ENCODE results near the gene OR5B2.

Gene OR5B2

DNA sequence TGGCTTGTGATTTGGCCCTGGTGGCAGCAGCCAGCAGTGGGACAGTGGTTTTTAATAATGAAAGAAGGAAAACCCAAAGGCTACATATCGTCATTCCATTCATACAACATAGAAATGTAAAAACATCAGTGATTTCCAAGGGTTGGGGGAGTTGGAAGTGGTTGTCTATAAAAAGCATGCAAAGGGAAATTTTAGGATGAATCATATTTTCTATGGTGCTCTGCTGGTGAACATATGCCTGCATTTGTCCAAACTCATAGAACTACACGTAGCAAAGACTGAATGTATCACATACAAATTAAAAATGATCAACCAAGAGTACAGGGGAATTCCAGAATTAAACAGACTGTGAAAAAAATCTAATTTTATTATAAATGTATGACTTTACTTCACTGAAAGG lies 32.3 kb downstream of the OR5B2 start:
- DNase-seq (ENCODE audit: insufficient read length, low spot score) (no peak), FAIRE-seq (no peak)
- TF ChIP-seq, protein P1, sequence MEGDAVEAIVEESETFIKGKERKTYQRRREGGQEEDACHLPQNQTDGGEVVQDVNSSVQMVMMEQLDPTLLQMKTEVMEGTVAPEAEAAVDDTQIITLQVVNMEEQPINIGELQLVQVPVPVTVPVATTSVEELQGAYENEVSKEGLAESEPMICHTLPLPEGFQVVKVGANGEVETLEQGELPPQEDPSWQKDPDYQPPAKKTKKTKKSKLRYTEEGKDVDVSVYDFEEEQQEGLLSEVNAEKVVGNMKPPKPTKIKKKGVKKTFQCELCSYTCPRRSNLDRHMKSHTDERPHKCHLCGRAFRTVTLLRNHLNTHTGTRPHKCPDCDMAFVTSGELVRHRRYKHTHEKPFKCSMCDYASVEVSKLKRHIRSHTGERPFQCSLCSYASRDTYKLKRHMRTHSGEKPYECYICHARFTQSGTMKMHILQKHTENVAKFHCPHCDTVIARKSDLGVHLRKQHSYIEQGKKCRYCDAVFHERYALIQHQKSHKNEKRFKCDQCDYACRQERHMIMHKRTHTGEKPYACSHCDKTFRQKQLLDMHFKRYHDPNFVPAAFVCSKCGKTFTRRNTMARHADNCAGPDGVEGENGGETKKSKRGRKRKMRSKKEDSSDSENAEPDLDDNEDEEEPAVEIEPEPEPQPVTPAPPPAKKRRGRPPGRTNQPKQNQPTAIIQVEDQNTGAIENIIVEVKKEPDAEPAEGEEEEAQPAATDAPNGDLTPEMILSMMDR (IDR thresholded peaks at IDR 0.05; ENCODE audit: insufficient read depth, missing control alignments): no peak

DNA sequence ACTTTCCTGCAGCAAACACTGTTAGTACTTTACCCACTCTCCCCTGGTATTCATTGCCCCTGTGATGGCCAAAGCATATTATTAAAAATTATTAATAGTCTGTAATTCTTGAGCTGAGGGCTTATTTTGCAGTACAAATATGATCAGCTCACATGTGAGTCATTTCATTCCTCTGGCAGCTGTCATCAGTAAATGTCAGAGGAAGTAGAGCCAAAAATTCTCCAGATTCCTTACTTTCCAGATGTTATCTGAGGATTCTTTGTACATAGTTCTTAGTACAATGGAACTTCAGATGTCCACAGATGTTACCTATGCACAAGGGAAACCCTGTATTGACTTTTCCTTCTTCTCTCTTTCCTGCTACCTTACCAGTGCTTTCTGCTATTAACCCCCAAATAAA lies 33.7 kb downstream of the OR5B2 start:
- DNase-seq (ENCODE audit: insufficient read length, low spot score) (no peak), FAIRE-seq (no peak)
- TF ChIP-seq, protein P1 (IDR thresholded peaks at IDR 0.05; ENCODE audit: insufficient read depth, missing control alignments): no peak

DNA sequence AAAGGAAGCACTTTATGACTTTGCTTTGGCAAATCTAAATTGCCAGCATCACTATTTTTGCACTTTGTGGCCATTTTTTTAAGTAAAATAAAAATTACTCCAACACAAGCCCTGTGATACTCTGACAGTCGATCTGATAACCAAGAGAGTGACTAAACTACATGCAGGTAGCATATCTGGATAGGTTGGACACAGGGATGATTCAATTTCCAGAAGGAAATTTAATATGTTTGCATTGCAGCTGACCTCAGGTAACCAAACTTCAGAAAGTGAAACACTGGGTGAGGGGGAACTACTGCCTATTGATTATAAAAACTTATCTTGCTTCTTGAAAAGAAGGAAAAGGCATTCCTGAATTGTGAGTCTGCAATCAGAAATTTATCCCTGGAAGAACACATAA lies 35.2 kb downstream of the OR5B2 start:
- no peak for DNase-seq (ENCODE audit: insufficient read length, low spot score)
- TF ChIP-seq, protein P1 (IDR thresholded peaks at IDR 0.05; ENCODE audit: insufficient read depth, missing control alignments): no peak
- no peak for FAIRE-seq

DNA sequence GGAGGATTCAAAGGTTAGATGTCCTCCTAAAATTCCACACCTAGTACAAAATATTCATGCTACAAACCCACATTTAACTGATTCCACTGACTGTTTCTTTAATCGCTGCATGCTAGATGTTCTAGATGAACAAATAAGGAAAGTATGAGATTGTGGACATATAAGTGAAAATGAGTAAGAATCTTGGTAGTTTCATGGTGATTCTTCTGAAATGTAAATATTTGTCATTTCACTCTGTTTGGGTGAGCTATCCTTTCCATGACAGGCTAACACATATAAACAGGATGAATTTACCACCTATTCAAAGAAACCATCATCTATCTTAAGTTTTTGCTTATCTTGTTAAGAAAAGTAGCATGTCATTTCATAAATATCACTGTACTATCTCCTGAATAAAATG lies 36.0 kb downstream of the OR5B2 start:
- FAIRE-seq: no peak
- no peak for DNase-seq (ENCODE audit: insufficient read length, low spot score)
- TF ChIP-seq, protein P1 (IDR thresholded peaks at IDR 0.05; ENCODE audit: insufficient read depth, missing control alignments): no peak

DNA sequence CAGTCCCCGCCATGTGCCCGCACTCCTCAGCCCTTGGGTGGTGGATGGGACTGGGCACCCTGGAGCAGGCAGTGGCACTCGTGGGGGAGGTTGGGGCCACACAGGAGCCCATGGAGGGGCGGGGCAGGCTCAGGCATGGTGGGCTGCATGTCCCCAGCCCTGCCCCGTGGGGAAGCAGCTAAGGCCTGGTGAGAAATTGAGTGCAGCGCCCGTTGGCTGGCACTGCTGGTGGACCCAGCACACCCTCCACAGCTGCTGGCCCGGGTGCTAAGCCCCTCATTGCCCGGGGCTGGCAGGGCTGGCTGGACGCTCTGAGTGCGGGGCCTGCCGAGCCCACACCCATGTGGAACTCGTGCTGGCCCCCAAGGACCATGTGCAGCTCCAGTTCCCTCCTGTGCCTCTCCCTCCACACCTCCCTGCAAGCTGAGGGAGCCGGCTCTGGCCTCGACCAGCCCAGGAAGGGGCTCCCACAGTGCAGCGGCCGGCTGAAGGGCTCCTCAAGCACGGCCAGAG lies 37.3 kb downstream of the OR5B2 start:
- TF ChIP-seq, protein P1 (IDR thresholded peaks at IDR 0.05; ENCODE audit: insufficient read depth, missing control alignments): no peak
- FAIRE-seq (no peak), DNase-seq (ENCODE audit: insufficient read length, low spot score) (no peak)

Data from D721Med (cell line).